Osteoblast (primary cell): ENCODE results near the gene PSMC5. TPM values are rescaled to one million over a fixed set of nuclear protein-coding genes. Genes with fewer than 3 reads are reported as not detected.

Source experiments
- DNase-seq: peaks from one replicate; pipeline ENCODE4 v3.0.0; 2011; ENCODE audit warnings: low spot score, mixed read lengths; ENCODE audit not compliant: insufficient read length; ENCODE audit errors: missing footprints
- H2AFZ ChIP-seq: 2 replicates; pipeline ENCODE4 v1.6.0; 2011; ENCODE audit warnings: mild to moderate bottlenecking, low read length
- H3K27ac ChIP-seq: 2 replicates; pipeline ENCODE4 v1.5.1; 2011; ENCODE audit warnings: mild to moderate bottlenecking, low read depth, low read length, moderate library complexity
- H3K27me3 ChIP-seq: 2 replicates; pipeline ENCODE4 v1.6.0; 2012; ENCODE audit warnings: mild to moderate bottlenecking, control low read depth, inconsistent platforms, low read length, moderate library complexity; ENCODE audit not compliant: insufficient read depth
- H3K36me3 ChIP-seq: 2 replicates; pipeline ENCODE4 v1.5.1; 2011; ENCODE audit warnings: mild to moderate bottlenecking, low read length, control low read depth, moderate library complexity; ENCODE audit not compliant: insufficient read depth
- H3K4me1 ChIP-seq: 2 replicates; pipeline ENCODE4 v1.5.1; 2011; ENCODE audit warnings: mild to moderate bottlenecking, low read length, control low read depth, moderate library complexity; ENCODE audit not compliant: insufficient read depth
- H3K4me2 ChIP-seq: 2 replicates; pipeline ENCODE4 v1.6.0; 2011; ENCODE audit warnings: mild to moderate bottlenecking, low read length; ENCODE audit not compliant: insufficient read depth
- H3K4me3 ChIP-seq: fragments of 200-600 bp; sonication (generic); 3 replicates; pipeline ENCODE4 v1.5.1; 2012; ENCODE audit warnings: mild to moderate bottlenecking, low read length, inconsistent platforms; ENCODE audit not compliant: insufficient read depth
- H3K79me2 ChIP-seq: 2 replicates; pipeline ENCODE4 v1.6.0; 2012; ENCODE audit warnings: mild to moderate bottlenecking, low read length, control low read depth, inconsistent platforms; ENCODE audit not compliant: insufficient read depth
- H3K9me3 ChIP-seq: 2 replicates; pipeline ENCODE4 v1.5.1; 2011; ENCODE audit warnings: low read depth, low read length, control low read depth
- H4K20me1 ChIP-seq: 2 replicates; pipeline ENCODE4 v1.6.0; 2012; ENCODE audit warnings: mild to moderate bottlenecking, low read length, control low read depth; ENCODE audit not compliant: insufficient read depth
- total RNA-seq: library from RNA; depleted of rRNA; stranded (reverse); fragments of >200 nt; gene quantifications from 2 replicates; pipeline ENCODE4 v1.2.3, GENCODE V29; 2012
- TF ChIP-seq, protein P1 (sequence below): IDR thresholded peaks from 2 replicates; pipeline ENCODE4 v1.5.1; 2011; ENCODE audit warnings: mild to moderate bottlenecking, low read depth, low read length, moderate library complexity; ENCODE audit errors: extremely low read depth

The PSMC5 gene
- total RNA-seq, 1 donor: 34.0 TPM

DNA sequence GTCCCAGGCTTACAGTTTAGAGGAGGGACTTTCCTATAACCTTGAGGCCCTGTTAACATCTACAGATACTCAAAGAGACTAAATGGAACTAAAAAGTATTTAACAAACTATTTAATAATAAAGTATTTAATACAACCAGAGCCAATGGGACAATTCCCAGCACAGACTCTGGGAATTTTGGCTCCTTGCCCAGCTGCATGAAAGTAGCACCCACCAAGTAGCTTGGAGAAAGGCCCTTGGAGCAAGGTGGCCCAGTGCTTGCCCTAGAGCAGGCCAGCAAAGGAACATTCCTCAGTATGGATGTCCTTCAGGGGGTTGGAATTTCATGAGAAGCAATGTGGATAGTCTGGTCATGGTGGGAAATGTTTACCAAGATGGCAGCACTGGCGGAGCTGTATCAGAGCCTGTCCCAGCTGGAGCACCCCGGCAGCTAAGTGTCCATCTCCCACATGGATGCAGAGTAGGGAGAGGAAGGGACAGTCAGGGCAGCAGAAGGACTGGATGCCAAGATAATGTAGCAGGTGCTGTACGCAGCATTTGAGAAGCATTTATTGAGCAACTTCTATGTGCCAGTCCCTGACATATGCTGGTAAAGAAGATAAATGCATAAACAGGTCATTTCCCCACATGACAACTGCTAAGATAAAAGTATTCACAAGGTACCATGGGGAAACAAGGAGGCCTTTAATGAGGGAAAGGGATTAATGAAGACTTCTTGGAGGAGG is 20.5 kb downstream of the PSMC5 start:
- H3K4me1 ChIP-seq: peaks cover 10% of the 10 kb centered on the region
- TF ChIP-seq, protein P1, sequence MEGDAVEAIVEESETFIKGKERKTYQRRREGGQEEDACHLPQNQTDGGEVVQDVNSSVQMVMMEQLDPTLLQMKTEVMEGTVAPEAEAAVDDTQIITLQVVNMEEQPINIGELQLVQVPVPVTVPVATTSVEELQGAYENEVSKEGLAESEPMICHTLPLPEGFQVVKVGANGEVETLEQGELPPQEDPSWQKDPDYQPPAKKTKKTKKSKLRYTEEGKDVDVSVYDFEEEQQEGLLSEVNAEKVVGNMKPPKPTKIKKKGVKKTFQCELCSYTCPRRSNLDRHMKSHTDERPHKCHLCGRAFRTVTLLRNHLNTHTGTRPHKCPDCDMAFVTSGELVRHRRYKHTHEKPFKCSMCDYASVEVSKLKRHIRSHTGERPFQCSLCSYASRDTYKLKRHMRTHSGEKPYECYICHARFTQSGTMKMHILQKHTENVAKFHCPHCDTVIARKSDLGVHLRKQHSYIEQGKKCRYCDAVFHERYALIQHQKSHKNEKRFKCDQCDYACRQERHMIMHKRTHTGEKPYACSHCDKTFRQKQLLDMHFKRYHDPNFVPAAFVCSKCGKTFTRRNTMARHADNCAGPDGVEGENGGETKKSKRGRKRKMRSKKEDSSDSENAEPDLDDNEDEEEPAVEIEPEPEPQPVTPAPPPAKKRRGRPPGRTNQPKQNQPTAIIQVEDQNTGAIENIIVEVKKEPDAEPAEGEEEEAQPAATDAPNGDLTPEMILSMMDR: no peak
- no peak overlapping the region for H2AFZ ChIP-seq
- no peaks in the 10 kb centered on the region for H3K27me3 ChIP-seq
- no peak overlapping the region for H3K27ac ChIP-seq
- peak; percentile 8 for DNase-seq
- H3K4me2 ChIP-seq: no peak overlapping the region
- no peaks in the 10 kb centered on the region for H4K20me1 ChIP-seq
- no peak overlapping the region for H3K4me3 ChIP-seq
- H3K36me3 ChIP-seq: no peaks in the 10 kb centered on the region
- no peaks in the 10 kb centered on the region for H3K79me2 ChIP-seq
- H3K9me3 ChIP-seq: no peaks in the 10 kb centered on the region

DNA sequence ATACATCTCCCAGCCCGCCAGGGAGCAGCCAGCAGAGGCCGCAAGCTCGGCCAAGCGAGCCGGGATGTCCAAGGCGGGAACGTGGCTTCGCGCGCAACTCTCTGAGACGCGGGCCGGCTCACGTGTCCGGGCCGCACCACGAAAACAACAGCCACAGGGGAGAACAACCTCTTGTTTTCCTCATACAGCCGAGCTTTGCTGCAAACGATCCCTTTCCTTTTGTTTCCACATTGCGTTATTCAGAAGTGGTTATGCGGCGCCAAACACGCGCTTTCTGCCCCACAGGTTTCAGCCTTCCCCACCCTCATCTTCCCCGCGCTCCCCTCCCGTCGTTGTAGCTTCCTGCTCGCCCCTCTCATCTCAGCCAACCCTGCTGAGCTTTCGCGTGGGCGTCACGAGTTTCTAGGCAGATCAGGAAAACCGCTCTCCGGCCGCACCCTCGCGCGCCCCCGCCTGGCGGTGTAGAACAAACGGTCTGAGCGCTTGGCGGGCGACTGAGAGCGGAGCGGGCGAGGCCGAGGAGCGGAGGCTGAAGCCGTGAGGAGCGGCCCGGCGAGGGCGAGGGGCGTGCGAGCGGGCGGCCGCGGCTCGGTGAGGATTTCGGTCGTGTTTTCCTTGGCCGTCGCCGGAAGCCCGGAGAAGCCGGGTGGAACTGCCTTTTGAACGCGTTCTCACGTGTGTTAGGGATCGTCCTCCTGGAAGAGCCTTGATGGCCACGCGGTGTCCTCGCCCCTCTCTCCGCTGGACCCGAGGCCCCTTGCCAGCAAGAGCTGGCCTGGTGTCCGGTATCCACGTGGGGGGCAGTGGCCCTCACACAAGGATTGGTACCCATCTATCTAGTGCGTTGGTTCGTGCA is 21.8 kb downstream of the PSMC5 start:
- no peaks in the 10 kb centered on the region for H3K36me3 ChIP-seq
- peak overlapping the region; percentile 58 for H3K4me3 ChIP-seq
- no peaks in the 10 kb centered on the region for H3K79me2 ChIP-seq
- TF ChIP-seq, protein P1: peak; percentile 58
- H2AFZ ChIP-seq: peak overlapping the region; percentile 91
- H3K9me3 ChIP-seq: no peaks in the 10 kb centered on the region
- peaks cover 3% of the 10 kb centered on the region for H3K4me1 ChIP-seq
- H3K4me2 ChIP-seq: peak overlapping the region; percentile 75
- DNase-seq: peak; percentile 99
- H4K20me1 ChIP-seq: no peaks in the 10 kb centered on the region
- no peaks in the 10 kb centered on the region for H3K27me3 ChIP-seq
- peak overlapping the region; percentile 51 for H3K27ac ChIP-seq

DNA sequence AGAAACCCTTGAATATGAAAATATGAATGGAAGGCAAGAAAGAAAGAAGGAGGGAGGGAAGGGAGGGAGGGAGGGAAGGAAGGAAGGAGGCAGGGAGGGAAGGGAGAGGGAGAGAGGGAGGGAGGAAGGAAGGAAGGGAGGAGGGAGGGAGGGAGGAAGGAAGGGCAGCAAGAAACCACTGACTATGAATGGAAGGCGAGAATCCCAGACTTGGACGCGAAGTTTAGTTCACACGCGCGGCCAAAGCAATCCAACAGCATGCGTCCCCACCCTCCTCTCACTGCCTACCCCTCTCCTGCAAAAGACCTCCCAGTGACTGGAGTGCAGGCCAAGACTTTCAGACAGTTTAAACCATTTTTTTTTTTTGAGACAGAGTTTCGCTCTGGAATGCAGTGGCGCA is 23.2 kb downstream of the PSMC5 start:
- TF ChIP-seq, protein P1: no peak
- no peak for DNase-seq
- Histone ChIP-seq H4K20me1 (no peaks in the 10 kb centered on the region), H3K27me3 (peaks cover 11% of the 10 kb centered on the region), H3K4me3 (no peak overlapping the region), H3K27ac (no peak overlapping the region), H3K36me3 (no peaks in the 10 kb centered on the region), H3K4me1 (no peaks in the 10 kb centered on the region), H3K4me2 (no peak overlapping the region), H3K79me2 (no peaks in the 10 kb centered on the region), H3K9me3 (no peaks in the 10 kb centered on the region), H2AFZ (no peak overlapping the region)

DNA sequence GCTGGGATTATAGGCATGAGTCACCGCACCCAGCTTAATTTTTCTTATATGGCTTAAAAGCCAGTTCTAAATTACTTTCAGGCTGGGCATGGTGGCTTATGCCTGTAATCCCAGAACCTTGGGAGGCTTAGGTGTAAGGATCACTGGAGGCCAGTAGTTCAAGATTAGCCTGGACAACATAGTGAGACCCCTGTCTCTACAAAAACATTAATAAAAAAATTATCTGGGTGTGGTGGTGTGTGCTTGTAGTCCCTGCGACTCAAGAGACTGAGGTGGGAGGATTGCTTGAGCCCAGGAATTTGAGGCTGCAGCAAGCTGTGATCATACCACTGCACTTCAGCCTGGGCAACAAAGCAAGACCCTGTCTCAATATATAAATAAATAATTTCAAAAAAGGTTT is 26.0 kb downstream of the PSMC5 start:
- Histone ChIP-seq H3K4me3 (no peak overlapping the region), H3K27ac (no peak overlapping the region), H3K4me2 (no peak overlapping the region), H2AFZ (no peak overlapping the region), H3K79me2 (no peaks in the 10 kb centered on the region), H3K9me3 (no peaks in the 10 kb centered on the region), H4K20me1 (no peaks in the 10 kb centered on the region), H3K27me3 (peaks cover 11% of the 10 kb centered on the region), H3K4me1 (no peaks in the 10 kb centered on the region), H3K36me3 (no peaks in the 10 kb centered on the region)
- DNase-seq: no peak
- TF ChIP-seq, protein P1: no peak
